HepG2 (cell line): ENCODE measurements around the gene IQCE. TPM values are rescaled to one million over a fixed set of nuclear protein-coding genes. Genes with fewer than 3 reads are reported as not detected.

Experiments used
- ATAC-seq: fragments of 200-7000 bp; cut with Tn5 transposase; 3 replicates; pipeline ENCODE4 v1.9.1; 2020; ENCODE audit warnings: mild to moderate bottlenecking, moderate library complexity
- BruUV-seq: library from RNA; stranded (reverse); fragments of 400-500 nt; replicated peaks from 2 replicates; lab custom pipeline; 2021; lab: Mats Ljungman, UMichigan
- CTCF ChIA-PET: fragments of 300-600 bp; formaldehyde crosslinking; extraction: SDS; loops from one replicate; lab custom pipeline; 2021; ENCODE audit warnings: low total read pairs, inconsistent platforms, low intra/inter-chr PET ratio; lab: Yijun Ruan, JAX
- POLR2A ChIA-PET: fragments of 350-600 bp; sonication (Branson Sonifier 250); formaldehyde crosslinking; loops from one replicate; lab custom pipeline; 2020; ENCODE audit warnings: antibody characterized with exemption, inconsistent platforms; lab: Yijun Ruan, JAX
- DNase-seq: peaks from one replicate; pipeline ENCODE4 v3.0.0-alpha.2; 2015; ENCODE audit warnings: low spot score
- FAIRE-seq: peaks from 3 replicates; lab custom pipeline; 2011; peaks lifted over from hg19 to GRCh38; lab: Jason Lieb, UNC
- H2AFZ ChIP-seq: one replicate; pipeline ENCODE4 v1.6.1; 2011; ENCODE audit warnings: low read length, inconsistent platforms
- H3K27ac ChIP-seq: fragments of 300-600 bp; 3 replicates; pipeline ENCODE4 v1.8.0; 2011; ENCODE audit warnings: mixed run types, mild to moderate bottlenecking, mixed read lengths, low read length, inconsistent platforms; ENCODE audit not compliant: insufficient read depth; ENCODE audit errors: extremely low read length
- H3K27me3 ChIP-seq, 2 experiments: fragments of 200-600 bp in 1 of 2; 2 replicates in 1 of 2; 3 replicates in 1 of 2; pipeline versions ENCODE4 v1.6.0 to v1.8.0; 2011; ENCODE audit warnings: low read length in 2 of 2, mild to moderate bottlenecking in 2 of 2, moderate library complexity in 2 of 2, inconsistent platforms in 1 of 2; ENCODE audit not compliant: insufficient read depth in 2 of 2, control insufficient read depth in 1 of 2
- H3K36me3 ChIP-seq, 2 experiments: fragments of 200-600 bp in 1 of 2; replicated peaks in 1 of 2; 2 replicates in 1 of 2; 3 replicates in 1 of 2; pipeline versions ENCODE4 v1.5.1 to v1.8.0; 2011; ENCODE audit warnings: low read length in 2 of 2, inconsistent platforms in 1 of 2; ENCODE audit not compliant: insufficient read depth in 2 of 2, control insufficient read depth in 1 of 2
- H3K4me1 ChIP-seq: 2 replicates; pipeline ENCODE4 v1.5.1; 2012; ENCODE audit warnings: low read length, inconsistent platforms; ENCODE audit not compliant: insufficient read depth
- H3K4me2 ChIP-seq: 2 replicates; pipeline ENCODE4 v1.6.0; 2011; ENCODE audit warnings: low read depth, low read length, inconsistent platforms
- H3K4me3 ChIP-seq, 3 experiments: fragments of 200-600 bp in 1 of 3; sonication (generic), shearing (Covaris generic) in 1 of 3; replicated peaks in 1 of 3; 2 replicates each; pipeline ENCODE4 v1.5.1; 2011 to 2016; ENCODE audit warnings: low read length in 3 of 3, inconsistent platforms in 2 of 3, low read depth in 2 of 3, mild to moderate bottlenecking in 2 of 3, control low read depth in 1 of 3, mixed read lengths in 1 of 3; ENCODE audit not compliant: insufficient read depth in 1 of 3
- H3K79me2 ChIP-seq: one replicate; pipeline ENCODE4 v1.6.1; 2011; ENCODE audit warnings: low read length, inconsistent platforms; ENCODE audit not compliant: insufficient read depth
- H3K9ac ChIP-seq: 2 replicates; pipeline ENCODE4 v1.6.0; 2011; ENCODE audit warnings: mild to moderate bottlenecking, low read depth, low read length, inconsistent platforms; ENCODE audit not compliant: insufficient read depth
- H3K9me3 ChIP-seq: 2 replicates; pipeline ENCODE4 v1.5.1; 2012; ENCODE audit warnings: mild to moderate bottlenecking, low read length
- H4K20me1 ChIP-seq: 2 replicates; pipeline ENCODE4 v1.6.0; 2011; ENCODE audit warnings: inconsistent platforms, mild to moderate bottlenecking, low read length, moderate library complexity; ENCODE audit not compliant: insufficient read depth
- ATAD3A ChIP-seq: sonication (generic); formaldehyde crosslinking; IDR thresholded peaks from 2 replicates; pipeline ENCODE4 v1.4.0; 2020; ENCODE audit warnings: missing genetic modification reagents
- EP300 ChIP-seq, 3 experiments: sonication (generic) in 1 of 3; formaldehyde crosslinking in 1 of 3; IDR thresholded peaks; 2 replicates each; pipeline versions ENCODE4 v1.5.1 to v1.6.1; 2011 to 2020; ENCODE audit warnings: low read depth in 2 of 3, low read length in 2 of 3, borderline replicate concordance in 1 of 3, improper control_type of control experiment in 1 of 3, mild to moderate bottlenecking in 1 of 3, missing genetic modification reagents in 1 of 3, moderate library complexity in 1 of 3
- GATAD1 ChIP-seq: IDR thresholded peaks from 2 replicates; pipeline ENCODE4 v1.6.1; 2016; ENCODE audit warnings: missing genetic modification reagents, missing compliant biosample characterization
- KDM5A ChIP-seq: fragments of 200-600 bp; sonication (generic); IDR thresholded peaks from 2 replicates; pipeline ENCODE4 v1.7.0; 2018; ENCODE audit warnings: antibody characterized with exemption, mild to moderate bottlenecking, low read length, borderline replicate concordance
- NCOA5 ChIP-seq: sonication (generic); formaldehyde crosslinking; IDR thresholded peaks from 2 replicates; pipeline ENCODE4 v1.4.0; 2020; ENCODE audit warnings: missing genetic modification reagents
- PREB ChIP-seq: sonication (generic); formaldehyde crosslinking; IDR thresholded peaks from 2 replicates; pipeline ENCODE4 v1.4.0; 2020; ENCODE audit warnings: missing genetic modification reagents
- SKIL ChIP-seq: sonication (generic); formaldehyde crosslinking; IDR thresholded peaks from 2 replicates; pipeline ENCODE4 v1.8.0; 2022; ENCODE audit warnings: missing genetic modification reagents, mild to moderate bottlenecking, moderate library complexity, borderline replicate concordance
- STAT5B ChIP-seq: sonication (generic); formaldehyde crosslinking; IDR thresholded peaks from 2 replicates; pipeline ENCODE4 v1.4.0; 2020; ENCODE audit warnings: missing genetic modification reagents
- TFDP2 ChIP-seq: sonication (generic); formaldehyde crosslinking; IDR thresholded peaks from 2 replicates; pipeline ENCODE4 v1.4.0; 2020; ENCODE audit warnings: missing genetic modification reagents
- U2AF2 ChIP-seq: fragments of 200-400 bp; formaldehyde crosslinking; IDR thresholded peaks from 2 replicates; pipeline ENCODE4 v1.6.1; 2017; ENCODE audit warnings: low read depth, mild to moderate bottlenecking, low read length
- ZNF446 ChIP-seq: sonication (generic); formaldehyde crosslinking; IDR thresholded peaks from 2 replicates; pipeline ENCODE4 v1.5.0; 2020; ENCODE audit warnings: mild to moderate bottlenecking, missing genetic modification reagents
- ZNF672 ChIP-seq: sonication (generic); formaldehyde crosslinking; IDR thresholded peaks from 2 replicates; pipeline ENCODE4 v1.8.1; 2022; ENCODE audit warnings: missing genetic modification reagents
- WGBS: methylation state at CpG from one replicate; pipeline ENCODE4 v1.1.6; 2017; ENCODE audit warnings: low lambda C conversion rate; 5-methylcytosine and 5-hydroxymethylcytosine counted together
- in situ Hi-C: cut with HindIII; loops from 2 replicates; pipeline ENCODE4 v1.10.0; 2017; ENCODE audit warnings: low pct_unique_long_range_greater_than_20kb; ENCODE audit not compliant: extremely low pct_ligation_motif_present
- intact Hi-C: fragments of 100-400 bp; cut with micrococcal nuclease; formaldehyde crosslinking; loops from one replicate; pipeline ENCODE4 v1.10.0; 2022; ENCODE audit not compliant: unreplicated experiment
- polyA plus RNA-seq, 8 experiments: library from polyadenylated mRNA; depleted of rRNA in 3 of 8; stranded (reverse) in 7 of 8; unstranded in 1 of 8; fragments of >200 nt; fragmentation: Illumina TruSeq in 4 of 8; extraction: Trizol in 4 of 8; gene quantifications; 2 replicates each; pipeline versions ENCODE4 v1.2.1 to v1.2.3, GENCODE V29; 2011 to 2016; ENCODE audit warnings: low read depth in 4 of 8, missing spikeins in 1 of 8, mixed read lengths in 1 of 8; ENCODE audit not compliant: insufficient read depth in 1 of 8
- total RNA-seq, 5 experiments: library from RNA; depleted of rRNA; stranded (reverse); fragments of >200 nt; fragmentation: Illumina TruSeq; extraction: Trizol; gene quantifications; 2 replicates each; pipeline ENCODE4 v1.2.3, GENCODE V29; 2016; ENCODE audit warnings: low read depth in 1 of 5

The IQCE gene
- total and polyA plus RNA-seq, 2 of the 13 experiments (the other 11 are each of a cell fraction or from before 2014, with no cell fraction given) = 1.5 to 2.5 TPM

- in situ Hi-C loops = no loop called here
- H4K20me1 ChIP-seq = no peaks in the 10 kb centered on the region
- no peaks in the 10 kb centered on the region for H3K4me1 ChIP-seq
- H3K27ac ChIP-seq = no peak overlapping the region
- intact Hi-C loops = no loop called here
- ChIA-PET POLR2A (no interaction called here), CTCF (no interaction called here)
- H3K9ac ChIP-seq = no peak overlapping the region
- H3K27me3 ChIP-seq = no peaks in the 10 kb centered on the region
- H2AFZ ChIP-seq = no peak overlapping the region
- H3K79me2 ChIP-seq = no peaks in the 10 kb centered on the region
- ATAC-seq = no peak
- no peaks in the 10 kb centered on the region for H3K36me3 ChIP-seq
- TF ChIP-seq U2AF2 (no peak), ZNF672 (CRISPR knock-in tag) (no peak), PREB (CRISPR knock-in tag) (no peak), STAT5B (CRISPR knock-in tag) (no peak), KDM5A (no peak), GATAD1 (no peak), TFDP2 (CRISPR knock-in tag) (no peak), NCOA5 (no peak), ZNF446 (CRISPR knock-in tag) (no peak), EP300 (IDR thresholded peaks at IDR 0.05; ENCODE audit: low read depth in 2 of 2, low read length in 2 of 2) (no peak), EP300 (CRISPR knock-in tag; IDR thresholded peaks at IDR 0.05; ENCODE audit: borderline replicate concordance) (no peak), ATAD3A (CRISPR knock-in tag) (no peak), SKIL (CRISPR knock-in tag) (no peak)
- no peaks in the 10 kb centered on the region for H3K9me3 ChIP-seq
- H3K4me3 ChIP-seq = no peak overlapping the region
- DNase-seq = no peak
- WGBS = 96% methylated on average over 56 of the region's 56 CpGs
- BruUV-seq = no TSS peak
- FAIRE-seq = no peak
- no peak overlapping the region for H3K4me2 ChIP-seq
Measured at GRCh38 chr7:2576742-2577491, 18.1 kb downstream of the IQCE start.
